ELF-1 (cell line): ENCODE measurements around the gene BRD9.
A peak's percentile ranks its signal among the peaks of the same experiment; 100 is the strongest.
"Not testable (repeated sequence)": the region's sequence is repeated elsewhere in the genome, so short reads cannot be mapped to it uniquely, and the experiment has no call there.

Source experiments
- DNase-seq: peaks from one replicate; pipeline ENCODE4 v3.0.0-alpha.2; 2016; ENCODE audit warnings: low read depth, low spot score

BRD9 gene

DNA sequence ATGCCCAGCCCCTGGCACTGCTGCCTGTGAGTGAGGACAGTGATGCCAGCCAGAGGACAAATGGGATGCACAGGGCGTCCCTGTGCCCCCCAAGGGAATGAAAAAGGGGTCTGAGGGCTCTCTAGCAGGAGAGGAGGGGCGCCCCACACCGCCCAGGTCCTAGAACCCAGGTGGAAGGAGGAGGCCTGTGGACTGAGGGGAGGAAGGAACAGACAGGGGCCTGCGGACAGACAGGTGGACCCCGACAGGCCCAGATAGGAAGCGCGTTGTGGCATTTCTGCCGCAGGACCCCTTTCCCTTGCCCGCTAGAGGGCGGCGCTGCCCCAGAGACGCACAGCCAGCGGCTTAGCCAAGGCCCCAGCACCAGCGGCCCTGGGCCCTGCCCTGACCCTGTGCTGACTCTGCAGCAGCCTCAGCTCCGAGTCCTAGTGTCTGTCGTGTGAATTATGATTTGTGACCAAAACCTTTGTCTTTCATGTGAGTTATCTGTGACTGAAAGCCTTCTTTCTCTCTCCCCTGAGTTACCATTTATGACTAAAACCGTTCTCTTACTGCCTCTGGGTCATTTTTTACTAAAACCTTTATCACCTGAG is 30.8 kb upstream of the BRD9 start:
- peak; percentile 91 for DNase-seq

GRCh38 chr5:922436-923280 is 30.1 kb upstream of the BRD9 start:
- DNase-seq = no peak

DNA sequence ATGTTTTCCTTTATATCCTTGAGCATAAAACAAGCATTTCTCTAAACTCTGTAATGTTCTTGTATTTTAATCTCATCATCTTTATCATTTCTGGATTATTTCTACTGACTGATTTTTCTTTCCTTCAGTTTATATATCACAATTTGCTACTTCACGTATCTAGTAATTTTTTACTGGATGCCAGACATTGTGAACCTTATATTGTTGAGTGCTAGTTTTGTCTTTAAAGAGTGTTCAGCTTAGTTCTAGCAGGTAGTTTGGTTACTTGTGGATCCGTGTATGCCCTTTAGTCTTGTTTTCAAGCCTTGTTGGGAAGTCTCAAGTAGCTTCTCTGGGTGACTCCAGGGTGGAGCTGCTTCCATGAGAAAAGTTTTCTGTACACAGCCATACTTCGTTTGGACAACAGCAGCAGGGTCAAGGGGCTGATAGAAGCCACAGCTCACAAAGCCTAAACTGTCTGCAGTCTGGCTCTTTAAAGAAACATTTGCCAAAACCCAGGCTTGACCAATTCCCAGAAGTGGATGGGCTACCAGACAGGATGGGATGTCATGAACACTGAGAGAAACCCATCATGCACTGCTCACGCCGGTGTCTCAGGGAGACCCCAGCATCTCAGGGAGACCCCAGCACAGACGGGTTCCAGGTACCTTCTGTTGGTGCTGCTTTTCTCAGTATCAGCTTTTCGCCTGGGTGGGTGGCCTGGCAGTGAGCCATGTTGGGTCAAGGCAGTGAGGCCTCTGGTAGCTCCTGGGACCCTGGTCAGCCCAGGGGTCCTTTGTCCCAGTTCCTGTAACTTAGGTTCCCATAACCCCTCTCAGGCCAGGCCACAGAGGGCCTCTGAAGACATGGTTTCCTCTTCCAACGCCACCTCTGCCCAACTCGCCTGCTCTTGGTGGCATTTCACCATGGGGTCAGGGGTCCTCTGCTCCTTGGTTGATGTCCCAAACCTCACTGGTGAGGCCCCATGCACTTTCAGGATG is 29.1 kb upstream of the BRD9 start:
- DNase-seq = no peak

- DNase-seq = no peak
Observed at GRCh38 chr5:920321-920720, 27.7 kb upstream of the BRD9 start.

GRCh38 chr5:919356-920000 is 26.9 kb upstream of the BRD9 start:
- DNase-seq = peak; percentile 60

GRCh38 chr5:918717-919116 is 26.1 kb upstream of the BRD9 start:
- not testable (repeated sequence) for DNase-seq

- DNase-seq = no peak
Observed at GRCh38 chr5:916441-917293, 24.1 kb upstream of the BRD9 start.

- DNase-seq = no peak
Observed at GRCh38 chr5:915946-916345, 23.3 kb upstream of the BRD9 start.

GRCh38 chr5:915346-915745 is 22.7 kb upstream of the BRD9 start:
- not testable (repeated sequence) for DNase-seq

DNA sequence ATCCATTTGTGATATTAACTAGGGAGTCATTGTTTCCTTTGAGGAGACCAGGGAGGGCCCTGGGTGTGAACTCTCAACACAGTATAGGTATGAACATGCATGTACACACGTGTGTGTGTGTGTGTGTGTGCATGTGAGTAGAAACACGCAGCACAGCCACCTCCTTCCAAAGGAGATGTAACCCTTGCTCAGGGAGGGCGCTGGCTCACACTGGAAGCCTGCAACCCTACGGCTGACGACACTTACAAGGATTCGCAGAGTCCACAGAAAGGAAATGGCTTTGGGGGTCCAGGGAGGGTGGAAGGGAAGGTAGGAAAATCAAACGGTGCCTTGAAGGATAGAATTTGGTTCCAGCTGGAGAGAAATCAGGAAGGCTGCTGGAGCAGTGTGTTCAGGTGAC is 22.0 kb upstream of the BRD9 start:
- DNase-seq = no peak

GRCh38 chr5:914174-914573 is 21.6 kb upstream of the BRD9 start:
- no peak for DNase-seq

DNA sequence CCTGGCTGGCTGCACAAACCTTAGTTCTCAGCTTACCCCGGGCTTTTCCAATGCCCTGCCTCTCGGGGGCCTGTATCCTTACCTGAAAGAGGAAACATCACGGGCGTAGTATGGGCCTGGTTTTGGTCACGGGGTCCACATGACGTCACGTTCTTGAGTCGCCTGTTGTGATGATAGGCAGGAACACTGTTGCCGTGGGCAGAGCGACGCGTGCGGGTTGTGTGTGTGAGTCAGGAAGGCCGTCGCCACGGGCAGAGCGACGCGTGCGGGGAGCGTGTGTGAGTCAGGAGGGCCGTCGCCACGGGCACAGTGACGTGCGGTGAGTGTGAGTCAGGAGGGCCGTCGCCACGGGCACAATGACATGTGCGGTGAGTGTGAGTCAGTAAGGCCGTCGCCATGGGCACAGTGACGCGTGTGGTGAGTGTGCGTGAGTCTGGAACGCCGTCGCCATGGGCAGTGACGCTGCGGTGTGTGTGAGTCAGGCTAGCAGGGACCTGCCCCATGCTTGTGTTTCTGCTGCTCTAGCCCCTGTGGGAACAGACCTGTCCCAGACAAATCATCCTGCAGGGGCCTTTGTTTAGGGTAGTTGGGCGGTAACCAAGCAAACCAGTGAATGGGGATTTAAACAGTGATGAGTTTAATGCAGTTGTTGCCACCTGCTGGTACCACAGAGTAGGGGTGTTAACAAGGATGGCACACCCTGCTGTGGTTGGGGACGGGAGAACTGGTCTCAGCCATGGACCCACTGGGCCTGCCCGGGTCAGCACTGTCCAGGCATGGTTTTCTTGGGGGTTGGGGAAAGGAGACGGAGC is 19.9 kb upstream of the BRD9 start:
- peak; percentile 48 for DNase-seq

DNA sequence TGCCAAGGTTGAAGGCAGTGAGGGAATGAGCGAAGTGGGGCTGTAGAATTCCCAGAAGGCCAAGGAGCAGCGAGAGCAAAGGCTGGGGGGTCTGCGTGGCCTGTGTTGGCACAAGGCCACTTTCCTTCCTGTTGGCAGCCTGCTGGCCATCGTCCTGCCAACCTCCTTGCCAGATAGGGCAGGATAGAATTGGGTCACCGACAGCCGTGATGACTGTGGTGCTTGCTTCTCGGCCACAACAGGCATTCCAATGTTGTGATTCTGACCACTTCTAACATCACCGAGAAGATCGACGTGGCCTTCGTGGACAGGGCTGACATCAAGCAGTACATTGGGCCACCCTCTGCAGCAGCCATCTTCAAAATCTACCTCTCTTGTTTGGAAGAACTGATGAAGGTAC is 19.0 kb upstream of the BRD9 start:
- DNase-seq = no peak

DNA sequence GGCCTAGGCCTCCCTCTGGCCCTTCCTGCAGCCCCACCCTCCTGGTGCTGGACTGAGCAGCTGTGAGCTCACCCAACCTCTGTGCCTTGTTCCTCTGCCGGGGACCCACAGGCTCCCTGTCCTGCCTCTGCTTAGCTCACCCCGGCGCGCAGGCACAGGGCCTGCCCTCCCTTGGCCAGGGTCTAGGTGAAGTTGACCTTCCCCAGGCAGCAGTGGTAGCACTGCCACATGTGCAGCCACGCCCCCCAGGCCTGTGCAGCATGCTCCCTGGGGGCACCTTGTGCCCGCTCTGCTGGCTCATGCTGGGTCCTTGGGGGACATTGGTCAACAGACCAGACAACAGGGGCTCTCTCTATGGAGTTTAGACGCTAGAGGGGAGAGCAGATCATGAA is 18.2 kb upstream of the BRD9 start:
- DNase-seq = no peak

DNA sequence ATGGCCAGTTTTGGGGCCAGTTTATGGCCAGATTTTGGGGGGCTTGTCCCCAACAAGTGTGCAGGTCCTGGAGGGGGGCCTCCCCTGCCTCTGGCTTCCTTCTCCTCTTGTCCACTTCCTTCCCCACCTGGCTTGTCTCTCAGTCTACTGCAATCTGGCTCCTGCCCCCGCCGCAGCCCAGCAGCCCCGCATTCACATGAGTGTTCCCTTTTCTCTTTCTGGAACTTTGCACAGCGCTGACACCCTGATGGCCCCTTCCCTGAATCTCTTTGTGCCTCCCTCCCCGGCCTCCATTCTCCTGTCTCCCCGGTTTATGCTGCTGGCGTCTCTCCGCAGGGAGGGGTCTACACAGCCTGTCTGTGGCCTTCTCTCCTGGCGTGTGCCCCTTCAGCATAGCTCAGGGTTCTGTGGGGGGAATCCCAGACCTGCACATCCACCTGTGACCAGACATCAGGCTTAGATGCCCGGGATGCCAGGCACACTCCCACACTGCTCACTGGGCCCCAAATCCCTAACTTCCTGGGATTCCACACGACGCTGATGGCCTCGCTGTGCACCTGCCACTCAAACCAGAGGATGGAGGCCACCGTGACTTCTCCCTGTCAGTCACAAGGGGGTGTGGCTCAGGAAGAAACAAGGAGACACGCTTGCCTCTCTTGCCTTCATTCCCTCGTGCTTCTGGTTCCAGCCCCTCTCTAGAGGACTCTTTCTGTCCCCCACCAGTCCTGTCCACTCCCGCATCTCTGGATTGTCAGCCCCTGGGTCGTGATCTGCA is 17.6 kb upstream of the BRD9 start:
- DNase-seq = no peak

GRCh38 chr5:909086-909485 is 16.5 kb upstream of the BRD9 start:
- DNase-seq = no peak

DNA sequence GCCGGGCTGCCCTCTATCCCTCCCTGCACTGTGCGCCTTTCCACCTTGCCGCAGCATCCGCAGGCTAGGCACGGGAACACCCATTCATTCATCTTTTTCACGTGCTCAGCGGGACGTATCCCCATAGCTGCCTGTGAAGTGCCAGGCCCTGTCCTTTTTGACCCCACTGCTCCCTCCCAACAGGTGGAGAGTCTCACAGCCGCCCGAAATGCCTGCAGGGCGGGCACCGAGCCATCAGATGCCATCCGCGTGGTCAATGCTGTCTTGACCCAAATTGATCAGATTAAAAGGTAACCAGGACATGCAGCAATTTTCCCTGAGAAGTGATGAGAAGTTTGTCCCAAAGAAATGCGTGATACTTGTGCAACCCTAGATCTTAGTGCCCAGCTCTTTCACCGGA is 15.6 kb upstream of the BRD9 start:
- no peak for DNase-seq

DNA sequence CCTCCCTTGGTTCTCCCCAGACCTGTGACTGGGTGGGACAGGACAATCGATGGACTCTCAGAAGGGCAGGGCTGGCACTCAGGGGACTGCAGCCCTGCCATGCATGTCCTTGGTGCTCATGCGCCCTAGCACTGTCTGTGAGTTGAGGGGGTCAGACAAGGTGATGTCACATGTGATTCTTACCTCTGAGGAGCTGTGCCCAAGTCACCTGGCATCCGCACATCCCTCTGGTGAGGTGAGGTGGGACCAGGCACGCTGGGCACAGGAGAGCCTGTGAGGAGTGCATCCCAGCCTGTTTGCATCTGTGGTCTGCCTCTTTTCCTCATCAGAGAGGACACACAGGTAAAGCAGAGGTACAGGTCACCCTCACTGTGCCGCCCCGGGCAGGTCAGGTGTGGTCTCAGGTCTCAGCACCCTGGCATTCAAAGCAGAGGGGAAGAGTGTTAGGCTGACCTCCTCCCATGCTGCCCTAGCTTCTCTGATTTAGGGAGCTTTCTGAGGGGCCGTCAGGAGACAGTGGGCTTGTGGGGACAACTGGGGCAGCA is 14.8 kb upstream of the BRD9 start:
- DNase-seq = no peak

- no peak for DNase-seq
Observed at GRCh38 chr5:905139-905642, 12.6 kb upstream of the BRD9 start.
